GM12873 (cell line): Measurements from ENCODE around the gene MANBA.
A peak's percentile ranks its signal among the peaks of the same experiment; 100 is the strongest.

Experiments
- TF ChIP-seq, protein P1 (sequence below): IDR thresholded peaks from 2 replicates; pipeline ENCODE4 v1.5.1; 2012; ENCODE audit warnings: low read depth, mild to moderate bottlenecking, moderate library complexity, low read length, control low read depth; ENCODE audit not compliant: insufficient read depth; ENCODE audit errors: missing control alignments

MANBA gene

DNA sequence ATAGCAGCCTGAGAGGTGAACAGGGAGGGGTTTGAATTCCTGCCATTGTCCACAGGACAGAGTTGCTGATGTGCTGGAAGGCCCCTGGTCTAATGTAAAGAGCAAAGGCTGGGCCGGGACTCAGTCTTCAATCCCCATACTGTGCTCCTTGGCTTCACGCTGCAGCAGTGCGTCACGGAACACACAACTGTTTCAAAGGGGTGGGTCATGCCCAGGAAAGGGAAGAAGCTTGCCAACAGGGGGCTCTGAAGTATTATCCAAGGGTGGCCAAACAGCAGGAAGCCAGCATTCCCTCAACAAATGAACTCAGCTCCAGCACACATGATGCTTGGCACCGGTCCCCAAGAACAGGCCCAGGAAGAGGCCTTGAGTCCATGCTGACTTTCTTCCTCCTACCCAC is 137.1 kb downstream of the MANBA start:
- TF ChIP-seq, protein P1, sequence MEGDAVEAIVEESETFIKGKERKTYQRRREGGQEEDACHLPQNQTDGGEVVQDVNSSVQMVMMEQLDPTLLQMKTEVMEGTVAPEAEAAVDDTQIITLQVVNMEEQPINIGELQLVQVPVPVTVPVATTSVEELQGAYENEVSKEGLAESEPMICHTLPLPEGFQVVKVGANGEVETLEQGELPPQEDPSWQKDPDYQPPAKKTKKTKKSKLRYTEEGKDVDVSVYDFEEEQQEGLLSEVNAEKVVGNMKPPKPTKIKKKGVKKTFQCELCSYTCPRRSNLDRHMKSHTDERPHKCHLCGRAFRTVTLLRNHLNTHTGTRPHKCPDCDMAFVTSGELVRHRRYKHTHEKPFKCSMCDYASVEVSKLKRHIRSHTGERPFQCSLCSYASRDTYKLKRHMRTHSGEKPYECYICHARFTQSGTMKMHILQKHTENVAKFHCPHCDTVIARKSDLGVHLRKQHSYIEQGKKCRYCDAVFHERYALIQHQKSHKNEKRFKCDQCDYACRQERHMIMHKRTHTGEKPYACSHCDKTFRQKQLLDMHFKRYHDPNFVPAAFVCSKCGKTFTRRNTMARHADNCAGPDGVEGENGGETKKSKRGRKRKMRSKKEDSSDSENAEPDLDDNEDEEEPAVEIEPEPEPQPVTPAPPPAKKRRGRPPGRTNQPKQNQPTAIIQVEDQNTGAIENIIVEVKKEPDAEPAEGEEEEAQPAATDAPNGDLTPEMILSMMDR = peak; percentile 7

DNA sequence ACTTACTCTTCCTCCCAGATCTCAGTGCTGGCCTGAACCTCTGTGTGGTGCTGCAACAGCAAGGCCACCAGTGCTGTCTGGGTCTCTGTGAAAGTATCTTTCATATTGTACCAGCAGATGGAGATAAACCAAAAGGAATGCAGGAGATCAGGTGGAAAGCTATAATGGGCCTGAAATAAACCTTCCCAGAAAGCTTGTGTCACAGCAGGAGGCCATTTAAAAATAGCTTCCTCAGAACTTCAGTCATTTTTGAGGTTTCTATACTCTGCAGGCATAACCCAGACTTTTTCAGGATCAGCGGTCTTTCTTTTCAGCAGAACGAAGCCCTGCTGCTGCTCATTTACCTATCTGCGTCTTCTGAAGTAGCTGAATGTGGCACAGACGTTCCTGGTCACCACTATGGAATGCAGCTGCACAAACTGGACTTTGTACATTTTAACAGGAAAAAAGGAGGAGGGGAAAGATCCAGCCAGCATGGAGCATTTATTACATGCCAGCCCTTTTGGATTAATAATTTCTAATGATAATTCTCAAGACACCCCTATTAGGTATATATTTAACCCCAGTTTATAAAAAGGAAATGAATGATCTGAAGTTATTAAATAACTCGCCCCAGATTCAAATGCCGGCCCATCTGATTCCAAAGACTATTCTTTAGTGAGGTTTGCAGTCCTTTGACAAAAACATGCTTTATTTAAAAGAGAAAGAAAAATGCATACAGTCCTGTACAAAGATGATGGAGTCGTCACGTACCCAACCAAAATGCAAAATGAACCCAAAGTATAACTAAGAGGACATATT is 139.9 kb downstream of the MANBA start:
- TF ChIP-seq, protein P1 = peak; percentile 45

DNA sequence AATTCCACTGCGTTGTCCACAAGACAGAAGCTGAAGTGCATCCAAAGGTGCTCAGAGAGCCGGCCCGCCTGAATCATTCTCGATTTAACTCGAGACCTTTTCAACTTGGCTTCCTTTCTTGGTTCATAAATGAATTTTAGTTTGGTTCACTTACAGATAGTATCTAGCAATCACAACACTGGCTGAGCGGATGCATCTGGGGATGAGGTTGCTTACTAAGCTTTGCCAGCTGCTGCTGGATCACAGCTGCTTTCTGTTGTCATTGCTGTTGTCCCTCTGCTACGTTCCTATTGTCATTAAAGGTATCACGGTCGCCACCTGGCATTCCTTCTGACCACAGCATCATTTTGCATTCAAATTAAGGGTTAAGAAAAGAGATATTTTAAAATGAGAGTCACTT is 144.1 kb downstream of the MANBA start:
- TF ChIP-seq, protein P1 = no peak

DNA sequence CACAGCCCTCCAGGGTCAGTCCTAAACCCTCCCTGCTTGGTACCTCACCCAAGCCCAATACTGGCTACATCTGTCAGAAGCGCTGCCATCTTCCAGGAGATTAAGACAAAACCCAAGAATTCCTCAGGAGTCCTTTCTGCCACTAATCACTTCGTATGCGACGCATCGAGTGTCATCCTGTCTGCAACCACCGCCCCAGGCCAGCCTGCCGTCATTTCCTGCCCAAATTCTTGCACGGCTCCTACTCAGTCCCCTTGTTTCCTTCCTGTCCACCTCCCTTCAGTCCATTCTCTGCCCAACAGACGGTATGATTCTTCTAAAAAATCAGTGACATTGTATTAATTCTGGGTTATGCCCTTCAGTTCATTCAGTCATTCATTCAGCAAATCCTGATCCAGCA is 146.0 kb downstream of the MANBA start:
- TF ChIP-seq, protein P1 = no peak

DNA sequence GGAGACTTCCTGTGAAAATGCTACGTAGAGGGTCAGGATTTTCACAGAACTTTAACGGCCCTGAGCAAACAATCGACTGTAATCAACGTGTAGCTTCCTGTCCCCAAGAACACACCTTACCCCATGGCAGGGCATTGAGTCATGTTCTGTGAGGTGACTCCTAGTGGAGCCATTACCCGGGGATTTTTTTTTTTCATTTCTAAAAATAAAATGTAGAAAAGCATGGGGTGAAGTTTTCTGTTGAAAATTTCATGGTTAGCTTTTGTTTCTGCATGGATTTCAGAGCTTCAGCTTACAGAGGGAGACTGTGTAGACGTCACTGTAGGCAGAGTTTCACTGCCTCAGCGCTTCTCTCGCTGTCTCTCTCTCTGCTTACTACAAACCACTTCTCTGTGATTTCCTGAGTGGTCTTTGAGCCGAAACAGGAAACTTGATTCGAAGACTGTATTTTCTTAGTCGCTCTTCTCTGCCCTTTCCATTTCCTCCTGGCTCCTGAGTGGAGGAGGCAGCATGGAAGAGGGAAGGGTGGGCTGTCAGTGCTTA is 147.9 kb downstream of the MANBA start:
- TF ChIP-seq, protein P1 = no peak

DNA sequence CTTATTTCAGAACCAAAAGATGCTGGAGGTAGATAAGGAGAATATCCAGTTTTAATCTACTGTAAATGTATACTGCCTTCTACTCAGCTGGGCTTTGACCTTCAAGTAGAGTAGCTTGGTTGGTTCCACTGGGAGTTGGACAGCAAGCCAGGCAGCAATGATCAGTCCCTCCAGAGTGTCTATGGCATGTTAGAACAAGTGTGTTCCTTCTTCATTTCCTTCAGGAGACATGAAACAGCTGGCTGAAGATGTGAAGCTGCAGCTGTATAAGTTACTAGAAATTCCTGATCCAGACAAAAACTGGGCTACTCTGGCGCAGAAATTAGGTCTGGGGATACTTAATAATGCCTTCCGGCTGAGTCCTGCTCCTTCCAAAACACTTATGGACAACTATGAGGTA is 148.6 kb downstream of the MANBA start:
- TF ChIP-seq, protein P1 = no peak

DNA sequence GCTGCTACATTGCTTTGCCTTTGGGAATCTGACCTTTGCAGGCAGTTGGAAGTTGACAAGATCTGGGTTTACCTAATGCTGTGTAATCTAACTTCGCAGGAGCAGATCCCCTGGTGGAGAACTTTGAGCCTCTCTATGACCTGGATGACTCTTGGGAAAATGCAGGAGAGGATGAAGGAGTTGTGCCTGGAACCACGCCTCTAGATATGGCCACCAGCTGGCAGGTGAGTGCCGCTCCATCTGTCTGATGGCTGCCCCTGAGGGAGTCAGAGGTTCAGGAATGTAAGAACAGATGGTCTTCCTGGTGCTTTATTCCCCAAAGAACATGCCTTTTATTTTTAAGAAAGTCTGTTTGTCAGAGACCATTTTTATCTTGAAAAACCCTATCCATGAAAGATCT is 150.3 kb downstream of the MANBA start:
- TF ChIP-seq, protein P1 = no peak
